ENCODE measurements around the gene CLCNKB.
"Not testable (repeated sequence)": the region's sequence is repeated elsewhere in the genome, so short reads cannot be mapped to it uniquely, and the experiment has no call there.

The CLCNKB gene

DNA sequence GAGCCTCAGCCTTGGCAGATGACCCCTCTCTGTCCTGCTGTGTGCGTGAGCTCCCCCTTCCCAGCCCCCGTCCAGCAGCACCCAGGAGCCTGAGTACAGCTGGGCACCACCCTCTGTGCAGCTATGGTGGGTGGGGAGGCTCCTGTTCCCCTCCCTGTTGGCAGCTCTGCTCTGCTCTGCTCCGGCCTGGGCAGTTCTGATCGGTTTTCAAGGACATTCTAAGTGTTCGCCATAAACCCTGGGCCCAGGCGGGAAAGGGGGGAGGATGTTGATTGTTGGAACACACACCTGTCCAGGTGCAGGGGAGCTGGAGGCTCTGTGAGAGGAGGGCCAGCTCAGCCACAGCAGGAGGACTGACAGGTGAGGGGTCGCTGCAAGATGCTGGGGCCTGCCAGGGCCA, at the start of gene CLCNKB:
TSS of gene CLCNKB (plus strand) at position 262 of the 400 bp plus-strand sequence. CDS start 711 bp downstream, outside the sequence.
- Histone ChIP-seq H3K27me3 (ENCODE audit: control insufficient read depth, insufficient read depth, low read length) (no peaks in the 10 kb centered on the region; the same call in 1 of the 2 replicates), H3K4me1 (ENCODE audit: control insufficient read depth, insufficient read depth, low read length) (peaks cover 8% of the 10 kb centered on the region), H3K27ac (ENCODE audit: low read depth, low read length) (no peak within 1 kb of the TSS), H3K36me3 (ENCODE audit: control insufficient read depth, insufficient read depth, low read length) (no peaks in the 10 kb centered on the region), H3K9ac (ENCODE audit: low read length) (no peak within 1 kb of the TSS), H3K9me3 (ENCODE audit: control insufficient read depth, insufficient read depth, low read depth, low read length) (no peaks in the 10 kb centered on the region), H3K4me3 (ENCODE audit: low read depth, low read length) (no peak within 1 kb of the TSS)

DNA sequence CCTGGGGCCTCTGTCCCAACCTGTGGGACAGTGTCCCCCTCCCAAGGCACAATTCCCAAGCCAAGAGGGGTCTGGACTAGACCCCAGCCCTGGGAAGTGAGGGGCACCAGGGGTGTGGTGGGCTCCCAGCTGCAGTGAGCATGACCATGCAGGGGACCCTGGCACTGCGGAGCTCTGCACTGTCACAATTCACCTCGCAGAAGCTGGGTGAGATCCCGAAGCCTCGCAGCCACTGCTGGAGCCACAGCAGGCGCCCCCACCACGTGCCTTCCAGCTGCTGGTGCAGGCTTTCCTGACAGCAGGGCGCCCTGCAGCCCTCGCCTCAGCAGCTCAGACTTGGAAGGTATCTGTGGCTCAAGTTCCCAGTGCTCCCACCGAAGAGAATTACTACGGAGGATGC, 49.5 kb upstream of the CLCNKB start:
- no peak overlapping the region for H3K9ac ChIP-seq (ENCODE audit: low read length)
- H3K4me1 ChIP-seq (ENCODE audit: control insufficient read depth, insufficient read depth, low read length): no peaks in the 10 kb centered on the region
- H3K36me3 ChIP-seq (ENCODE audit: control insufficient read depth, insufficient read depth, low read length): no peaks in the 10 kb centered on the region
- no peaks in the 10 kb centered on the region for H3K9me3 ChIP-seq (ENCODE audit: control insufficient read depth, insufficient read depth, low read depth, low read length)
- no peaks in the 10 kb centered on the region for H3K27me3 ChIP-seq (ENCODE audit: control insufficient read depth, insufficient read depth, low read length)
- H3K27ac ChIP-seq (ENCODE audit: low read depth, low read length): no peak overlapping the region
- no peak overlapping the region for H3K4me3 ChIP-seq (ENCODE audit: low read depth, low read length)

DNA sequence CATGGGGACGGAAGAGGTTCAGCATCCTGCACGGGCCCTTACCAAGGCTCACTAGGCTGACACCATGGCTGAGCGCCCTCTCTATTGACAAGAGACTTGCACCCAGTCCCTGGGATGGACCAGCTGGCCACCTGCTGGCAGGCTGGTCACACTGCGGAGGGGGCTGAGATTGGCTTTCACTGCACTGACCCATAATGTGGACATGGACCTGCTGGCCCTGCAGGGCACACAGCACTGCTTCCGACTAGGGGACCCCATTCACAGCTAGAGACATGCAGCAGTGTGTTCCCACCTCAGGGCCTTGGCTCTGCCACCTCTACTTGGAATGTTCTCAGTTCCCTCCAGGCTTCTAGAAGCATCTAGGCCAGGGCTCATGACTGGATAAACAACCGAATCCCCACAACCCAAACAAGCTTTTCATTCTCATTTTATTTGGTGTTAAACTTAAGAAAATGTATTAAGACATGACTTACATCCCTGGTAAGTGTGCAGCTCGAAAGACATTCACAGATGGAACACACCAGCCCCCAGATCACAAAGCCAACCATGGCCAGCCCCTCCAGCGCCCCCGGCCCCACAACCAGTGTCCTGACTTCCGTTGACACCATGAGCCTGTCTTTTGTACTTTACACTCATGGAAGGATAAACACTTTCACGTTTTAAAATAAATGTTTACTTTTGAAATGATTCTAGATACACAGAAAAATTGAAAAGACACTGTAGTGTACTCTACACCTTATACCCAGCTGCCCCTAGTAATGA, 48.8 kb upstream of the CLCNKB start:
- Histone ChIP-seq H3K9me3 (ENCODE audit: control insufficient read depth, insufficient read depth, low read depth, low read length) (no peaks in the 10 kb centered on the region), H3K4me3 (ENCODE audit: low read depth, low read length) (no peak overlapping the region), H3K9ac (ENCODE audit: low read length) (no peak overlapping the region), H3K27me3 (ENCODE audit: control insufficient read depth, insufficient read depth, low read length) (no peaks in the 10 kb centered on the region), H3K36me3 (ENCODE audit: control insufficient read depth, insufficient read depth, low read length) (no peaks in the 10 kb centered on the region), H3K27ac (ENCODE audit: low read depth, low read length) (no peak overlapping the region), H3K4me1 (ENCODE audit: control insufficient read depth, insufficient read depth, low read length) (no peaks in the 10 kb centered on the region)

DNA sequence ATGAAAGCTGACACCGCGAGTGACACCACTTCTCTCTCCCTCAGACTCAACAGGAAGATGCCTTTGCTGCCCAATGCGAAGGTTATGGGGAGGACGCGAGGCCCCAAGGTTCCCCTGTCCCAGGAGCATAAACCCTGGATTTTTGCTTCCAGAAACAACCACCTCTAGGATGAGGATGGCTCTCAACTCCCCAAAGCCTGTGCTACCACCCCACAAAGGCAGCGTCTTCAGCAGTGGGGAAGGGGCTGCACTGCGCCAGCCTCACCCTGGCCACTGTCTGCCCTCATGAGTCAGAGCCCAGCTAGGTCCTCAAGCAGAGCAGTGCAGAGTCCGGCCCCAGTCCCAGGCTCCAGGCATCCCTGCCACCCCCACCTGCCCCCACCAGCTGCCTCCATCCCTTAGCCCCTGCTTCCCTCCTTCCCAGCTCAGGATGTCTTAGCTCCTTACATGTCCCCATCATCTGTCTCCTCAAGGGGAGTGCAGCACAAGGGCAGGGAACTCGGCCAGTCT, 46.5 kb upstream of the CLCNKB start:
- Histone ChIP-seq H3K4me3 (ENCODE audit: low read depth, low read length) (no peak overlapping the region), H3K4me1 (ENCODE audit: control insufficient read depth, insufficient read depth, low read length) (no peaks in the 10 kb centered on the region), H3K27ac (ENCODE audit: low read depth, low read length) (no peak overlapping the region), H3K36me3 (ENCODE audit: control insufficient read depth, insufficient read depth, low read length) (no peaks in the 10 kb centered on the region), H3K9me3 (ENCODE audit: control insufficient read depth, insufficient read depth, low read depth, low read length) (no peaks in the 10 kb centered on the region), H3K9ac (ENCODE audit: low read length) (no peak overlapping the region), H3K27me3 (ENCODE audit: control insufficient read depth, insufficient read depth, low read length) (no peaks in the 10 kb centered on the region)

DNA sequence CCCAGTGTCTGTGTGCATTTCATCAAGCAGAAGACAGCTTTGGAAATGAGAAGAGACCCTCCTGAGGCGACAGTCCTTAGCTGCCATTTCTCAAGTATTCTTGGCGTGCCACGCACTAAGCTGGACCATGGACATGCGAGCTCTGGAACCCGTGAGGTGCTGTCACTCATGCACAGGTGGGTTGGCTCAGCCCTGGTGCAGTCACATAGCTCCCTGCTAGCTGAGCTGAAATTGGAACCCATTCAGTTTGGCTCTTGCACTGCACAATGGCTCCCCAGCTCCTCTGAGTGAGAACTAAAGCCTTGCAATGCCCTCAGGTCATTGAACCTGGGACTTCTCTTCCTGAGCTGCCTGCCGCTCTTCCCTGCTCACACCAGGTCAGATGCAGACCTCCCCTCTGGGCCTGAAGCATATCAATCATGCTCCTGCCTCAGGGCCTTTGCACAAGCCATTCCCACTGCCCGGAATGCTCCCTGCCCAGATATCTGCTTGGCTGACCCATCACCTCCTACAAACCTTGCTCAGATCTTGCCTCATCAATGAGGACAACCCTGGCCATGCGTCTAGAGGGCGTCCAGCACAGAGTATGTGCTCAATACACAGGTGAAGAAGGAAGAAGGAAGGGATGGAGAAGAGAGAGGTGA, 45.8 kb upstream of the CLCNKB start:
- H3K27me3 ChIP-seq (ENCODE audit: control insufficient read depth, insufficient read depth, low read length): no peaks in the 10 kb centered on the region
- no peak overlapping the region for H3K4me3 ChIP-seq (ENCODE audit: low read depth, low read length)
- no peaks in the 10 kb centered on the region for H3K9me3 ChIP-seq (ENCODE audit: control insufficient read depth, insufficient read depth, low read depth, low read length)
- H3K36me3 ChIP-seq (ENCODE audit: control insufficient read depth, insufficient read depth, low read length): no peaks in the 10 kb centered on the region
- no peaks in the 10 kb centered on the region for H3K4me1 ChIP-seq (ENCODE audit: control insufficient read depth, insufficient read depth, low read length)
- H3K27ac ChIP-seq (ENCODE audit: low read depth, low read length): no peak overlapping the region
- no peak overlapping the region for H3K9ac ChIP-seq (ENCODE audit: low read length)

DNA sequence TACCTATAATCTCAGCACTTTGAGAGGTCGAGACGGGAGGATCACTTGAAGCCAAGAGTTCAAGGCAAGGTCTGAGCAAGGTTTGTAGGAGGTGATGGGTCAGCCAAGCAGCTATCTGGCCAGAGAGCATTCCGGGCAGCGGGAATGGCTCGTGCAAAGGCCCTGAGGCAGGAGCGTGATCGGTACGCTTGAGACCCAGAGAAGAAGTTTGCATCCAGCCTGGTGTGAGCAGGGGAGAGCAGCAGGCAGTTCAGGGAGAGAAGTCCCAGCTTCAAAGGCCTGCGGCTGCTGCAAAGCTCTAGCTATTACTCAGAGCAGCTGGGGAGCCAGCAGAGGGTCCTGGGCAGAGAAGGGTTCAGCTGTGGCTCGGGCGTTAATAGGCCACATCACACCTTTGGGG, 44.7 kb upstream of the CLCNKB start:
- Histone ChIP-seq H3K4me3 (ENCODE audit: low read depth, low read length) (no peak overlapping the region), H3K9me3 (ENCODE audit: control insufficient read depth, insufficient read depth, low read depth, low read length) (no peaks in the 10 kb centered on the region), H3K4me1 (ENCODE audit: control insufficient read depth, insufficient read depth, low read length) (peaks cover 3% of the 10 kb centered on the region; the same call in 1 of the 2 replicates), H3K27me3 (ENCODE audit: control insufficient read depth, insufficient read depth, low read length) (no peaks in the 10 kb centered on the region), H3K36me3 (ENCODE audit: control insufficient read depth, insufficient read depth, low read length) (no peaks in the 10 kb centered on the region), H3K9ac (ENCODE audit: low read length) (no peak overlapping the region), H3K27ac (ENCODE audit: low read depth, low read length) (no peak overlapping the region)

DNA sequence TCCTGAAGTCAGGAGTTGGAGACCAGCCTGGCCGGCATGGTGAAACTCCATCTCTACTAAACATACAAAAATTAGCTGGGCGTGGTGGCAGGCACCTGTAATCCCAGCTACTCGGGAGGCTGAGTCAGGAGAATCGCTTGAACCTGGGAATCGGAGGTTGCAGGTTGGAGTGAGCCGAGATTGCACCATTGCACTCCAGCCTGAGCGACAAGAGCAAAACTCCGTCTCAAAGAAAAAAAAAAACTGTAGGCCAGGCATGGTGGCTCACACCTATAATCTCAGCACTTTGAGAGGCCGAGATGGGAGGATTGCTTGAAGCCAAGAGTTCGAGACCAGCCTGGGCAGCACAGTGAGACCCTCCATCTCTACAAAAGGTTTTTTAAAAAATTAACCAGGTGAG, 42.3 kb upstream of the CLCNKB start:
- H3K27me3 ChIP-seq (ENCODE audit: control insufficient read depth, insufficient read depth, low read length); H3K9me3 ChIP-seq (ENCODE audit: control insufficient read depth, insufficient read depth, low read depth, low read length); H3K4me3 ChIP-seq (ENCODE audit: low read depth, low read length); H3K4me1 ChIP-seq (ENCODE audit: control insufficient read depth, insufficient read depth, low read length); H3K9ac ChIP-seq (ENCODE audit: low read length); H3K27ac ChIP-seq (ENCODE audit: low read depth, low read length); H3K36me3 ChIP-seq (ENCODE audit: control insufficient read depth, insufficient read depth, low read length): not testable (repeated sequence)

DNA sequence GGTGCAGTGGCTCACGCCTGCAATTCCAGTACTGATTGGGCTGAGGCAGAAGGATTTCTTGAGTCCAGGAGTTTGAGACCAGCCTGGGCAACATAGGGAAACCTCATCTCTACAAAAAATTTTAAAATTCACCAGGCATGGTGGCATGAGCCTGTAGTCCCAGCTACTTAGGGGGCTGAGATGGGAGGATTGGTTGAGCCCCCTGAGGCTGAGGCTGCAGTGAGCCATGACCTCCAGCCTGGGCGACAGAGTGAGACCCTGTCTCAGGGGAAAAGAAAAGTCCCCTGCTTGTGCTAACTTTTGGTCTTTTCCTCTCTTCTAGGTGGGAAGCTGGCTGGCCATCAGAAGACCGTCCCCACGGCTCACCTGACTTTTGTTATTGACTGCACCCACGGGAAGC, 38.0 kb upstream of the CLCNKB start:
- no peak overlapping the region for H3K27ac ChIP-seq (ENCODE audit: low read depth, low read length)
- no peak overlapping the region for H3K9ac ChIP-seq (ENCODE audit: low read length)
- H3K36me3 ChIP-seq (ENCODE audit: control insufficient read depth, insufficient read depth, low read length): no peaks in the 10 kb centered on the region
- H3K4me1 ChIP-seq (ENCODE audit: control insufficient read depth, insufficient read depth, low read length): peaks cover 6% of the 10 kb centered on the region; the same call in 1 of the 2 replicates
- H3K9me3 ChIP-seq (ENCODE audit: control insufficient read depth, insufficient read depth, low read depth, low read length): no peaks in the 10 kb centered on the region
- no peaks in the 10 kb centered on the region for H3K27me3 ChIP-seq (ENCODE audit: control insufficient read depth, insufficient read depth, low read length)
- H3K4me3 ChIP-seq (ENCODE audit: low read depth, low read length): no peak overlapping the region

DNA sequence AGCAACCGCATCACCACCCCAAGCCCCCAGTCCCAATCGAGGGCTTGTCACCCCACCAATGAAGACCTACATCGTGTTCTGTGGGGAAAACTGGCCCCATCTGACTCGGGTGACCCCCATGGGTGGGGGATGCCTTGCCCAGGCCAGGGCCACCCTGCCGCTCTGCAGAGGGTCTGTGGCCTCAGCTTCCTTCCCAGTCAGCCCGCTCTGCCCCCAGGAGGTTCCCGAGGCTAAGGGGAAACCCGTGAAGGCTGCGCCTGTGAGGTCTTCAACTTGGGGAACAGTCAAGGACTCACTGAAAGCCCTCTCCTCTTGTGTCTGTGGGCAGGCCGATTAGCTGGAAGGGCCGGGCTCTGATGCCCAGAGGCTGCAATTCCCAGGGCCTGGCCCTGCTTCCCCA, 37.6 kb upstream of the CLCNKB start:
- Histone ChIP-seq H3K4me3 (ENCODE audit: low read depth, low read length) (no peak overlapping the region), H3K27ac (ENCODE audit: low read depth, low read length) (no peak overlapping the region), H3K9ac (ENCODE audit: low read length) (no peak overlapping the region)

DNA sequence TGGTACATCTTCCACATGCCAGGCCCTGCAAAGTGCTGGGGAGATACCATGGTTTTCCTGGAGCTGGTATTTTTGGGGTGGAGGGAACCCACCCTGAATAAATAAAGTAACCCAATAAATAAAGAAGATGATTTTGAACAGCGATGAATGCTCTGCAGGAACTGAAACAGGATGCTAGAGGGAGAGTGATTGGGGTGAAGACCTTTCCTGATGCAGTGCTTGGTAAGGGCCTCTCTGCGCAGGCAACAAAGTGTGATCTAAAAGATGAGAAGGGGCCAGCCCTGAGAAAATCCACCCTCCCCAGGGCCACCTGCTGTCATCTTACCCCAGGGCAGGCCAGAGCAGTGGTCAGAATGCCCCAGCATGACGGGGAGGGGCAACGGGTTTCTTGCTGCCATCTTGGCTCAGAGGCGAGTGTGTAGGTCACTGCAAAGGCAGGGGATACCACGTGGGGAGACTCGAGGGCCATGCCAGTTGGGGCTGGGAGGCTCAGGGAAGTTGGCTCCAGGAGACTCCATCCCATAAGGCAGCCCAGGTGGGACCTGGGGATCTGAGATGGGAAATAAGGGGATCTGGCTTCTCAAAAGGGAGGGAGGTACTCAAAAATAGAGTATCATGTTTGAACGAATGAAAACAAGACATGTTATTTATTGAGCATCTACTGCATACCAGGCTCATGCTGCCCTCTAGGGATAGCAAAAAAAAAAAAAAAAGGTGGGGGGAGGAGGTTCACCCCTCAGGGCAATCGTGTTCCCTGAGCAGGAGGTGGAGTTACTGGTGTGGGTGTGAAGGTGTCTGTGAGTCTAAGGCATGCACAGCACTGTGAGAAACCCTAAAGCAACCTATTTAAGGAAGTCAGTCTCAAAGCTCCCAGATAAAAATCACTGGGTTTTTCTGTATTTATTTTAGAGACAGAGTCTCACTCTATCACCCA, 36.8 kb upstream of the CLCNKB start:
- H3K9me3 ChIP-seq (ENCODE audit: control insufficient read depth, insufficient read depth, low read depth, low read length): no peaks in the 10 kb centered on the region
- no peak overlapping the region for H3K9ac ChIP-seq (ENCODE audit: low read length)
- peaks cover 6% of the 10 kb centered on the region; the same call in 1 of the 2 replicates for H3K4me1 ChIP-seq (ENCODE audit: control insufficient read depth, insufficient read depth, low read length)
- H3K4me3 ChIP-seq (ENCODE audit: low read depth, low read length): no peak overlapping the region
- H3K27ac ChIP-seq (ENCODE audit: low read depth, low read length): no peak overlapping the region
- no peaks in the 10 kb centered on the region for H3K27me3 ChIP-seq (ENCODE audit: control insufficient read depth, insufficient read depth, low read length)
- no peaks in the 10 kb centered on the region for H3K36me3 ChIP-seq (ENCODE audit: control insufficient read depth, insufficient read depth, low read length)

More for the DNA sequence above, 37.6 kb upstream of the CLCNKB start:
- no peaks in the 10 kb centered on the region for H3K9me3 ChIP-seq (ENCODE audit: control insufficient read depth, insufficient read depth, low read depth, low read length)
- no peaks in the 10 kb centered on the region for H3K36me3 ChIP-seq (ENCODE audit: control insufficient read depth, insufficient read depth, low read length)
- no peaks in the 10 kb centered on the region for H3K27me3 ChIP-seq (ENCODE audit: control insufficient read depth, insufficient read depth, low read length)
- peaks cover 6% of the 10 kb centered on the region; the same call in 1 of the 2 replicates for H3K4me1 ChIP-seq (ENCODE audit: control insufficient read depth, insufficient read depth, low read length)
